ENCODE results near the gene TGM6. TPM values are rescaled to one million over a fixed set of nuclear protein-coding genes. Genes with fewer than 3 reads are reported as not detected.

Gene TGM6
- total and polyA plus RNA-seq, 9 of the 15 experiments (the other 6 are each of a cell fraction or from before 2014, with no cell fraction given) = not detected

- peak; percentile 58; the same call in 1 of the 2 replicates for TF ChIP-seq ETS1 (conservative IDR thresholded peaks at IDR 0.05; ENCODE audit: control insufficient read depth, low read depth, low read length)
- peak; percentile 100 for TF ChIP-seq GABPA (tag; conservative IDR thresholded peaks at IDR 0.05; ENCODE audit: low read depth)
- TF ChIP-seq CTBP1 (IDR thresholded peaks at IDR 0.05; ENCODE audit: borderline replicate concordance) = peak; percentile 51; the same call in 1 of the 2 replicates
- peak; percentile 96 for TF ChIP-seq SUPT5H (IDR thresholded peaks at IDR 0.05)
- no peak for TF ChIP-seq FOXO4 (CRISPR knock-in tag; IDR thresholded peaks at IDR 0.05)
- peak; percentile 98 for TF ChIP-seq NCOA1 (IDR thresholded peaks at IDR 0.05; ENCODE audit: low read depth)
- TF ChIP-seq TCF15 (CRISPR knock-in tag; IDR thresholded peaks at IDR 0.05) = no peak
- no peak for TF ChIP-seq THAP7 (CRISPR knock-in tag; IDR thresholded peaks at IDR 0.05)
- TF ChIP-seq ZNF239 (CRISPR knock-in tag; IDR thresholded peaks at IDR 0.05) = no peak
- peak; percentile 93 for TF ChIP-seq E2F5 (CRISPR knock-in tag; IDR thresholded peaks at IDR 0.05)
- peak; percentile 17 to 77; a peak in 2 of 4 replicates for TF ChIP-seq MLLT1 (IDR thresholded peaks at IDR 0.05)
- 0 out of 2 replicates have a peak, but pooled peaks have one; percentile 42 for TF ChIP-seq GATAD2A (IDR thresholded peaks at IDR 0.05)
- peak; percentile 83 for TF ChIP-seq LARP7 (IDR thresholded peaks at IDR 0.05)
- TF ChIP-seq ZNF695 (CRISPR knock-in tag; IDR thresholded peaks at IDR 0.05) = no peak
- TF ChIP-seq HMG20A (CRISPR knock-in tag; conservative IDR thresholded peaks at IDR 0.05) = no peak
- TF ChIP-seq KAT7 (CRISPR knock-in tag; IDR thresholded peaks at IDR 0.05; ENCODE audit: borderline replicate concordance) = peak; percentile 43; the same call in 1 of the 2 replicates
- TF ChIP-seq OTX1 (CRISPR knock-in tag; IDR thresholded peaks at IDR 0.05) = peak; percentile 48; the same call in 1 of the 2 replicates
- TF ChIP-seq JUND (IDR thresholded peaks at IDR 0.05; ENCODE audit: borderline replicate concordance, low read depth, low read length) = peak; percentile 62
- TF ChIP-seq JUND (tag; IDR thresholded peaks at IDR 0.05; ENCODE audit: borderline replicate concordance, low read depth, low read length) = peak; percentile 20; the same call in 1 of the 3 replicates
- TF ChIP-seq FOXA3 (CRISPR knock-in tag; conservative IDR thresholded peaks at IDR 0.05 in 1 of 2, IDR thresholded peaks at IDR 0.05 in 1 of 2) = no peak
- TF ChIP-seq SRSF7 (optimal IDR thresholded peaks at IDR 0.05; ENCODE audit: low read depth, low read length) = no peak
- peak; percentile 62 for TF ChIP-seq SOX6 (IDR thresholded peaks at IDR 0.05)
- no peak for TF ChIP-seq TAL1 (IDR thresholded peaks at IDR 0.05)
- TF ChIP-seq BRD4 (IDR thresholded peaks at IDR 0.05) = peak; percentile 97
Observed at GRCh38 chr20:2470423-2471193, 89.9 kb downstream of the TGM6 start, which contains the start of gene SNRPB (continued).

Data from K562 (cell line).